ENCODE results near the gene SGSM1.
"Not testable (repeated sequence)": the region's sequence is repeated elsewhere in the genome, so short reads cannot be mapped to it uniquely, and the experiment has no call there.

The SGSM1 gene

GRCh38 chr22:24837517-24837916 lies 31.5 kb downstream of the SGSM1 start:
- not testable (repeated sequence) for DNase-seq (ENCODE audit: low read depth)

- DNase-seq (ENCODE audit: low read depth): no peak
Observed at GRCh38 chr22:24841261-24841660, 35.2 kb downstream of the SGSM1 start.

- no peak for DNase-seq (ENCODE audit: low read depth)
Observed at GRCh38 chr22:24843048-24843447, 37.0 kb downstream of the SGSM1 start.

GRCh38 chr22:24845041-24845898 lies 39.3 kb downstream of the SGSM1 start:
- peak; percentile 3 for DNase-seq (ENCODE audit: low read depth)

GRCh38 chr22:24847490-24847889 lies 41.5 kb downstream of the SGSM1 start:
- no peak for DNase-seq (ENCODE audit: low read depth)

GRCh38 chr22:24848559-24849168 lies 42.7 kb downstream of the SGSM1 start:
- no peak for DNase-seq (ENCODE audit: low read depth)

GRCh38 chr22:24855794-24856193 lies 49.8 kb downstream of the SGSM1 start:
- DNase-seq (ENCODE audit: low read depth): no peak

GRCh38 chr22:24857576-24857975 lies 51.6 kb downstream of the SGSM1 start:
- DNase-seq (ENCODE audit: low read depth): no peak

- DNase-seq (ENCODE audit: low read depth): no peak
Observed at GRCh38 chr22:24859587-24859986, 53.6 kb downstream of the SGSM1 start.

- no peak for DNase-seq (ENCODE audit: low read depth)
Observed at GRCh38 chr22:24865508-24865907, 59.5 kb downstream of the SGSM1 start.

- no peak for DNase-seq (ENCODE audit: low read depth)
Observed at GRCh38 chr22:24867323-24868022, 61.5 kb downstream of the SGSM1 start.

- DNase-seq (ENCODE audit: low read depth): no peak
Observed at GRCh38 chr22:24868979-24869378, 63.0 kb downstream of the SGSM1 start.

- DNase-seq (ENCODE audit: low read depth): no peak
Observed at GRCh38 chr22:24871611-24872205, 65.7 kb downstream of the SGSM1 start.

- no peak for DNase-seq (ENCODE audit: low read depth)
Observed at GRCh38 chr22:24873226-24873625, 67.2 kb downstream of the SGSM1 start.

GRCh38 chr22:24875862-24876506 lies 70.0 kb downstream of the SGSM1 start:
- no peak for DNase-seq (ENCODE audit: low read depth)

GRCh38 chr22:24876700-24877099 lies 70.7 kb downstream of the SGSM1 start:
- no peak for DNase-seq (ENCODE audit: low read depth)

- DNase-seq (ENCODE audit: low read depth): no peak
Observed at GRCh38 chr22:24878969-24879368, 73.0 kb downstream of the SGSM1 start.

- no peak for DNase-seq (ENCODE audit: low read depth)
Observed at GRCh38 chr22:24883432-24883831, 77.4 kb downstream of the SGSM1 start.

GRCh38 chr22:24887260-24887659 lies 81.2 kb downstream of the SGSM1 start:
- no peak for DNase-seq (ENCODE audit: low read depth)

- no peak for DNase-seq (ENCODE audit: low read depth)
Observed at GRCh38 chr22:24893341-24894070, 87.5 kb downstream of the SGSM1 start.

GRCh38 chr22:24894220-24894975 lies 88.4 kb downstream of the SGSM1 start:
- DNase-seq (ENCODE audit: low read depth): peak; percentile 70
